ENCODE measurements around the gene YJU2.

Gene YJU2

GRCh38 chr19:4288091-4288777 lies 41.4 kb downstream of the YJU2 start:
- no peak overlapping the region for H3K27ac ChIP-seq (ENCODE audit: low read length)
- no peak for DNase-seq
- H4K20me1 ChIP-seq (ENCODE audit: insufficient read depth, low read length) = no peaks in the 10 kb centered on the region; the same call in 1 of the 2 replicates
- H2AFZ ChIP-seq (ENCODE audit: low read depth, low read length) = no peak overlapping the region
- ATAC-seq (ENCODE audit: insufficient read depth, low read depth) = no peak
- no peaks in the 10 kb centered on the region for H3K36me3 ChIP-seq (ENCODE audit: insufficient read depth, low read length)
- H3K79me2 ChIP-seq (ENCODE audit: insufficient read depth, low read length) = no peaks in the 10 kb centered on the region
- no peak overlapping the region for H3K4me2 ChIP-seq (ENCODE audit: insufficient read depth, low read length)
- H3K9ac ChIP-seq (ENCODE audit: low read depth, low read length) = no peak overlapping the region
- TF ChIP-seq, protein P1, sequence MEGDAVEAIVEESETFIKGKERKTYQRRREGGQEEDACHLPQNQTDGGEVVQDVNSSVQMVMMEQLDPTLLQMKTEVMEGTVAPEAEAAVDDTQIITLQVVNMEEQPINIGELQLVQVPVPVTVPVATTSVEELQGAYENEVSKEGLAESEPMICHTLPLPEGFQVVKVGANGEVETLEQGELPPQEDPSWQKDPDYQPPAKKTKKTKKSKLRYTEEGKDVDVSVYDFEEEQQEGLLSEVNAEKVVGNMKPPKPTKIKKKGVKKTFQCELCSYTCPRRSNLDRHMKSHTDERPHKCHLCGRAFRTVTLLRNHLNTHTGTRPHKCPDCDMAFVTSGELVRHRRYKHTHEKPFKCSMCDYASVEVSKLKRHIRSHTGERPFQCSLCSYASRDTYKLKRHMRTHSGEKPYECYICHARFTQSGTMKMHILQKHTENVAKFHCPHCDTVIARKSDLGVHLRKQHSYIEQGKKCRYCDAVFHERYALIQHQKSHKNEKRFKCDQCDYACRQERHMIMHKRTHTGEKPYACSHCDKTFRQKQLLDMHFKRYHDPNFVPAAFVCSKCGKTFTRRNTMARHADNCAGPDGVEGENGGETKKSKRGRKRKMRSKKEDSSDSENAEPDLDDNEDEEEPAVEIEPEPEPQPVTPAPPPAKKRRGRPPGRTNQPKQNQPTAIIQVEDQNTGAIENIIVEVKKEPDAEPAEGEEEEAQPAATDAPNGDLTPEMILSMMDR (IDR thresholded peaks at IDR 0.05; ENCODE audit: borderline replicate concordance, extremely low read depth, low read length, poor library complexity, severe bottlenecking) = no peak
- no peak for TF ChIP-seq EZH2 (IDR thresholded peaks at IDR 0.05; ENCODE audit: borderline replicate concordance, low read depth, low read length, severe bottlenecking)
- H3K4me3 ChIP-seq (ENCODE audit: low read depth in 1 of 2, low read length in 2 of 2) = no peak overlapping the region
- H3K27me3 ChIP-seq (ENCODE audit: insufficient read depth, low read length, poor library complexity) = no peaks in the 10 kb centered on the region
- H3K9me3 ChIP-seq (ENCODE audit: insufficient read depth, low read length, severe bottlenecking) = no peaks in the 10 kb centered on the region
- no peaks in the 10 kb centered on the region for H3K4me1 ChIP-seq (ENCODE audit: insufficient read depth, low read length)

- Histone ChIP-seq H3K4me2 (ENCODE audit: insufficient read depth, low read length) (no peak overlapping the region), H3K36me3 (ENCODE audit: insufficient read depth, low read length) (no peaks in the 10 kb centered on the region), H3K9me3 (ENCODE audit: insufficient read depth, low read length, severe bottlenecking) (no peaks in the 10 kb centered on the region), H3K27ac (ENCODE audit: low read length) (no peak overlapping the region), H2AFZ (ENCODE audit: low read depth, low read length) (no peak overlapping the region), H4K20me1 (ENCODE audit: insufficient read depth, low read length) (0 out of 2 replicates have a peak, but pooled peaks cover 6% of the 10 kb centered on the region), H3K9ac (ENCODE audit: low read depth, low read length) (no peak overlapping the region), H3K4me3 (ENCODE audit: low read depth in 1 of 2, low read length in 2 of 2) (no peak overlapping the region), H3K4me1 (ENCODE audit: insufficient read depth, low read length) (peaks cover 3% of the 10 kb centered on the region), H3K27me3 (ENCODE audit: insufficient read depth, low read length, poor library complexity) (no peaks in the 10 kb centered on the region), H3K79me2 (ENCODE audit: insufficient read depth, low read length) (no peaks in the 10 kb centered on the region)
- ATAC-seq (ENCODE audit: insufficient read depth, low read depth) (no peak), DNase-seq (no peak)
- TF ChIP-seq EZH2 (IDR thresholded peaks at IDR 0.05; ENCODE audit: borderline replicate concordance, low read depth, low read length, severe bottlenecking) = no peak
- TF ChIP-seq, protein P1 (IDR thresholded peaks at IDR 0.05; ENCODE audit: borderline replicate concordance, extremely low read depth, low read length, poor library complexity, severe bottlenecking) = no peak
Observed at GRCh38 chr19:4291184-4291732, 44.4 kb downstream of the YJU2 start.

DNA sequence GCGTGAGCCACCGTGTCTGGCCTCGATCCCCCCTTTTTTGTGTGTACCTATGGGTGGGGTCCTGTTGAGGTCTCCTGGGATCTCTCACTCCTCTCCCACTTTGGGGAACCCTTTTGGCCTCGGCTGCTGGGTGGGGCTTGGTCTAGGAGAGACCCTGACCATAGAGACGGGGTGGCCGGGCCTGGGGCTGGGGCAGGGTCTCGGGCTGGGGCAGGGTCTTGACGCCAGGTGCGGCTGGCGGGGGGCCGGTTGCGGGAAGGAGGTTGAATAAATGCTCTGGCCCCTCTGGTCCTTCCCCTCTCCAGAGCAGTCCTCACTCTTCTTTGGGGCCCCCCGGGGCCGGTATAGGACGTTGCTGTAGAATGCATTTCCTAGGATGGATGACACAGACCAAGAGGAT lies 45.6 kb downstream of the YJU2 start:
- TF ChIP-seq EZH2 (IDR thresholded peaks at IDR 0.05; ENCODE audit: borderline replicate concordance, low read depth, low read length, severe bottlenecking) = no peak
- TF ChIP-seq, protein P1 (IDR thresholded peaks at IDR 0.05; ENCODE audit: borderline replicate concordance, extremely low read depth, low read length, poor library complexity, severe bottlenecking) = no peak
- Histone ChIP-seq H4K20me1 (ENCODE audit: insufficient read depth, low read length) (0 out of 2 replicates have a peak, but pooled peaks cover 6% of the 10 kb centered on the region), H3K4me3 (ENCODE audit: low read depth in 1 of 2, low read length in 2 of 2) (no peak overlapping the region), H3K4me2 (ENCODE audit: insufficient read depth, low read length) (no peak overlapping the region), H3K27ac (ENCODE audit: low read length) (no peak overlapping the region), H2AFZ (ENCODE audit: low read depth, low read length) (no peak overlapping the region), H3K4me1 (ENCODE audit: insufficient read depth, low read length) (peaks cover 14% of the 10 kb centered on the region), H3K36me3 (ENCODE audit: insufficient read depth, low read length) (no peaks in the 10 kb centered on the region), H3K9ac (ENCODE audit: low read depth, low read length) (no peak overlapping the region), H3K79me2 (ENCODE audit: insufficient read depth, low read length) (no peaks in the 10 kb centered on the region), H3K9me3 (ENCODE audit: insufficient read depth, low read length, severe bottlenecking) (no peaks in the 10 kb centered on the region), H3K27me3 (ENCODE audit: insufficient read depth, low read length, poor library complexity) (no peaks in the 10 kb centered on the region)
- no peak for ATAC-seq (ENCODE audit: insufficient read depth, low read depth)
- no peak for DNase-seq
